ENCODE results near the gene XPA.

GRCh38 chr9:97629156-97629555 lies 68.0 kb downstream of the XPA start:
- TF ChIP-seq POLR2A (IDR thresholded peaks at IDR 0.05) (no peak), CTCF (IDR thresholded peaks at IDR 0.05 in 8 of 11, conservative IDR thresholded peaks at IDR 0.05 in 3 of 11) (no peak)

All from spleen (tissue), 7 donors.